Astrocyte (in vitro differentiated cells and primary cell): Measurements from ENCODE around the gene TCP11.

ENCODE experiments used
- EZH2 ChIP-seq: IDR thresholded peaks from 2 replicates; pipeline ENCODE4 v1.6.1; 2012; ENCODE audit warnings: mild to moderate bottlenecking, low read length, inconsistent platforms; ENCODE audit not compliant: insufficient read depth
- TF ChIP-seq, protein P1 (sequence below): IDR thresholded peaks from 2 replicates; pipeline ENCODE4 v1.5.1; 2011; ENCODE audit warnings: low read depth, mild to moderate bottlenecking, inconsistent platforms, low read length, moderate library complexity; ENCODE audit not compliant: insufficient read depth

DNA sequence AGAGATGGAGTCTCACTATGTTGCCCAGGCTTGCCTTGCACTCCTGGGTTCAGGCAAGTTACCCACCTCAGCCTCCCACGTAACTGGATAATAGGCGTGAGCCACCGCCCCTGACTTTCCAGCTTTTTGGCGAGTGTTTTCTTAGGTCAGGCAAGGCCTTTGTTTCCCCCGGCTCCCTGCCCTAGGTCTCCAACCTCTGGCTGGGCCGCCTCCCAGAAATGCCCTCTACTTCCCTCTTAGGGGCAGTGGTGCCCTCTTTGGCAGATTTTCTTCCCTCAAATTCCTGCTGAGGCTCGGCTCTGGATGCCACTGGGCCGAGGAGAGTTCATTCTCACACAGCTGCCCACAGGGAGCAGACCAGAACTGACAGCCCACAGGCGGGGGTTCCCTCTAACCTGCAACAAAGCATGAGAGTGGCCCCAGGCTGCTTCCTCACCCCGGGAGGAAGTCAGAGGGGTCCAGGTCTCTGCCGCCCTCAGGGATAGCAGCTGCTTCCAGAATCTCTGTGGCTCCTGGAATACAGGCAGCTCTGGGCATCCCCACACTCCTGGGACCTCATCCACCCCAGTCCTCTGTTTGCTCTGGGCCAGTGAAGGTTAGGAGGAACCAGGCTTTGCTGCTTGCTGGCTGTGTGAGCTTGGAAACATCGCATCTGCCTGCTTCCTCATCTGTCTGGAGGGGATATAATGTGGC lies 56.5 kb downstream of the TCP11 start:
- TF ChIP-seq, protein P1, sequence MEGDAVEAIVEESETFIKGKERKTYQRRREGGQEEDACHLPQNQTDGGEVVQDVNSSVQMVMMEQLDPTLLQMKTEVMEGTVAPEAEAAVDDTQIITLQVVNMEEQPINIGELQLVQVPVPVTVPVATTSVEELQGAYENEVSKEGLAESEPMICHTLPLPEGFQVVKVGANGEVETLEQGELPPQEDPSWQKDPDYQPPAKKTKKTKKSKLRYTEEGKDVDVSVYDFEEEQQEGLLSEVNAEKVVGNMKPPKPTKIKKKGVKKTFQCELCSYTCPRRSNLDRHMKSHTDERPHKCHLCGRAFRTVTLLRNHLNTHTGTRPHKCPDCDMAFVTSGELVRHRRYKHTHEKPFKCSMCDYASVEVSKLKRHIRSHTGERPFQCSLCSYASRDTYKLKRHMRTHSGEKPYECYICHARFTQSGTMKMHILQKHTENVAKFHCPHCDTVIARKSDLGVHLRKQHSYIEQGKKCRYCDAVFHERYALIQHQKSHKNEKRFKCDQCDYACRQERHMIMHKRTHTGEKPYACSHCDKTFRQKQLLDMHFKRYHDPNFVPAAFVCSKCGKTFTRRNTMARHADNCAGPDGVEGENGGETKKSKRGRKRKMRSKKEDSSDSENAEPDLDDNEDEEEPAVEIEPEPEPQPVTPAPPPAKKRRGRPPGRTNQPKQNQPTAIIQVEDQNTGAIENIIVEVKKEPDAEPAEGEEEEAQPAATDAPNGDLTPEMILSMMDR = no peak
- no peak for TF ChIP-seq EZH2
